ENCODE measurements around the gene SETDB2.

Gene SETDB2

DNA sequence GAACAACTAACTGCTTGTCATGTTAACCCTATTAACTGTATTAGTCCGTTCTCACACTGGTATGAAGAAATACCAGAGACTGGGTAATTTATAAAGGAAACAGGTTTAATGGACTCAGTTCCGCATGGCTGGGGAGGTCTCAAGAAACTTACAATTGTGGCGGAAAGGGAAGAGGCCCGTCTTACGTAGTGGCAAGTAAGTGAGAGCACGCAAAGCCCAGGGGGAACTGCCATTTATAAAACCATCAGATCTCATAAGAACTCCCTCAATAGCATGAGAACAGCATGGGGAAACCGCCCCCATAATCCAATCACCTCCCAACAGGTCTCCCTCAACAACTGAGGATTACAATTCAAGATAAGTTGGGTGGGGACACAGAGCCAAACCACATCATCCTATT lies 86.4 kb downstream of the SETDB2 start:
- DNase-seq (ENCODE audit: low spot score in 2 of 2): no peak
- Mint-ChIP-seq H3K9me3 (no peaks in the 10 kb centered on the region), H3K4me1 (no peaks in the 10 kb centered on the region), H3K4me3 (no peak overlapping the region), H3K27ac (peak overlapping the region; percentile 60), H3K36me3 (peaks cover 53% of the 10 kb centered on the region)
- no peak for ATAC-seq

DNA sequence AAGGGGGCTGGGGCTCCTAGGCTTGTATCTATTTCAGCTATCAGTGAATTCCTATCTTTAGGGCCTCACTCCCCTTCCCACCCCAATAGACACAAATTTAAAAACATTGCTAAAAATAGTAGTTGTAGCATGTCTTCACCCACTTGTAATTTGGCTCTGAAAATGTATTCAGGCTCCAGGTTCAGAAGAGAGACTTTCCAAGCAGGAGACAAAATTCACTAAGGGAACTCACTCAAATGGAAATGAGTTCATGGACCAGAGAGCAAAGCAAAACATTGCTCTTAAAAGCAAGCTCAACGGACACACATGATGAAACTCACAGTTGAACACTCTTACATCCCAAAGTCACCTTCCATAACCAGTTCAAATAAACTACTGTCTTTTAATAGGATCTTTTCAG lies 88.5 kb downstream of the SETDB2 start:
- ATAC-seq (no peak), DNase-seq (ENCODE audit: low spot score in 2 of 2) (no peak)
- Mint-ChIP-seq H3K9me3 (no peaks in the 10 kb centered on the region), H3K36me3 (peaks cover 32% of the 10 kb centered on the region), H3K4me1 (no peaks in the 10 kb centered on the region), H3K27ac (no peak overlapping the region), H3K4me3 (no peak overlapping the region)

DNA sequence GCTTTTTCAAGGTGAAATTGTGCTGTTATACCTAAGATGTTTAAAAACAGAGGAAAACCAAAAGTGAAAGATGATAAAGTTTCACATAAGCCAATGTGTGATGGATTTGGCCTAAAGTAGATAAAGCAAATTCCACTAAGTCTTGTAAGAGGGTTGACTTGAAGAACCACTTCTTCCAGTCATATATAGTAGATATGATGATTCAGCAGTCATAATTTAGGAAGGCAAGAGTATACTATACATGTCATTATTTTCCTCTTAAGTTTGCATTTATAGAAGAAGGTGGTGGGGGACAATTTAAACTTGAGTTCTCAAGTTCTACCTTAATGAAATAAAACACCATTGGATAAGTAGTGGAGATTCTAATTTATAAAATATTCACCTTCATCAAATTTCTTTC lies 88.9 kb downstream of the SETDB2 start:
- H3K36me3 Mint-ChIP-seq: peaks cover 28% of the 10 kb centered on the region
- ATAC-seq: no peak
- no peaks in the 10 kb centered on the region for H3K4me1 Mint-ChIP-seq
- H3K27ac Mint-ChIP-seq: no peak overlapping the region
- no peak overlapping the region for H3K4me3 Mint-ChIP-seq
- DNase-seq (ENCODE audit: low spot score in 2 of 2): no peak
- H3K9me3 Mint-ChIP-seq: no peaks in the 10 kb centered on the region

DNA sequence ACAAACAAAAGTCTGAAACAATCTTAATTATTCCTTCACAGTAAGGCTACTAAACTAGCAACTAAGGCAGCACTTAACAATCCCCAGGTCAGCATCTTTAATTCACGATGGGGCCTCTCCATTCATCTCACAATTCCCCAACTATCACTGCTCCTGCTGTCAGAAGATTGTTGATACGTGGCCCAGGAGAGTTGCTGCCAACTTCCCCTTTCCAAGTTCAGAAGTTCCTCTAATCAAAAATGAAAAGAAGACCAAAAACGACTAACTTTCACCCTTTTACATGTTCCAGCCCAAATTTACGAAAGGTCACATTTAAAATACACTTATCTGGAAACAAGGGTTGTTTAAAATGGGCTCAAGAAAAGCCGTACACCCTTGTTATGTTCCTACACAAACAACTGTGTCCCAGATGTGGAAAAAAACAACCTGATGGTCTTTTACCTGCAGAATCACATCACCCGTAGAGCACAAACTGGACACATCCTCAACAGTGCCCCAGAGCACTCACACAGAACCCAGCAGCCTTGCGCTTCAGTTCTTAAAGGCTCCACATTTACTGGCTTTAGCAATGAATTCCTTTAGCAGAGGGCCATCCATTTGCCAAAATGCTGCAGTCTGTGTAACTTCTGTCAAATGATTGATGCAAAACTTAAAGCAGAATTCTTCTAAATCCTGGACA lies 89.7 kb downstream of the SETDB2 start:
- Mint-ChIP-seq H3K9me3 (no peaks in the 10 kb centered on the region), H3K4me1 (no peaks in the 10 kb centered on the region), H3K36me3 (peaks cover 23% of the 10 kb centered on the region), H3K27ac (peak overlapping the region; percentile 20), H3K4me3 (no peak overlapping the region)
- no peak for DNase-seq (ENCODE audit: low spot score in 2 of 2)
- ATAC-seq: no peak

DNA sequence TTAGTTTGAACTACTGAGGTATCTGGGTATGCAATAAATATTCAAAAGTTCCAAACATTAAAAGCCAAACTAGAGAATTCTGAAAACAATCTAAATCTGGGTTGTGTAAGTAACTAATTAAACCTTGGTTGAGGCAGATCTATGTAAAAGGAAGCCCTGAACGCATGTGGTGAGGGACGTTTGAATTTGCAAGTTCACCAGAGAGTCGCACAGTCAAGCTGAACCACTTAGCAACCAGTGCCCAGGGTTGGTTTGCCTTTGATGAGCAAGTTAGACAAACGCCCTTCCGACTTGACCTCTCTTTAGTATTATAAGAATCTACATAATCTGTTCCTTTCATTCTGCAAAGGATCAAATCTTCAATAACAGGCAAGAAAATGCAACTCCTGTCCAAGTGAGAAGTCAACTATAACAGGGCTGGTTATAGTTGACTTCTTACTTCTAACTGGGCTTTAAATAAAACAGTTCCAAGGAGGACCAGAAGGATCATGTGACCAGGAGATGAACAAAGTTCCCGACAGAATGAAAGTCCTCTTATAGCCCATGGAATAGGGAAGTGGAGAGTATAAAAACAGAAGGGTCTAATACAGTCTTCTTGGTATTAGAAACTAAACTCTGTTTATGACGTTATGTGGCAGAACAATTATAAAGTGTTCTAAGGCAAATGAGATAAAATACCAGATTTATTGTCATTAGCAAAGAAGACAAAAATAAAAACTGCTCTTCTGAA lies 92.2 kb downstream of the SETDB2 start:
- H3K4me3 Mint-ChIP-seq: no peak overlapping the region
- no peaks in the 10 kb centered on the region for H3K4me1 Mint-ChIP-seq
- peaks cover 33% of the 10 kb centered on the region for H3K36me3 Mint-ChIP-seq
- ATAC-seq: no peak
- H3K27ac Mint-ChIP-seq: no peak overlapping the region
- DNase-seq (ENCODE audit: low spot score in 2 of 2): no peak
- H3K9me3 Mint-ChIP-seq: no peaks in the 10 kb centered on the region

DNA sequence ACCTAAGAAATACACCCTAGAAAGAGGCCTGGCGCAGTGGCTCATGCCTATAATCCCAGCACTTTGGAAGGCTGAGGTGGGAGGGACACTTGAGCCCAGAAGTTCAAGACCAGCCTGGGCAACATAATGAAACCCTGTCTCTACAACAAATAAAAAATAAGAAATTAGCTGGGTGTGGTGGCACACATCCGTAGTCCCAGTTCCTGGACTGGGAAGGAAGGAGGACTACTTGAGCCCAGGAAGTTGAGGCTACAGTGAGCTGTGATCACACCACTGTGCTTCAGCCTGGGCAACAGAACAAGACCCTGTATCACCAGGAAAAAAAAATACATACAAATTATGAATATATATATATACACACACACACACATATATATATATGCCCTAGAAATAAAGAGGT lies 94.3 kb downstream of the SETDB2 start:
- no peak overlapping the region for H3K4me3 Mint-ChIP-seq
- DNase-seq (ENCODE audit: low spot score in 2 of 2) (no peak), ATAC-seq (no peak)
- H3K4me1 Mint-ChIP-seq: no peaks in the 10 kb centered on the region
- H3K27ac Mint-ChIP-seq: peak overlapping the region; percentile 52
- H3K9me3 Mint-ChIP-seq: no peaks in the 10 kb centered on the region
- peaks cover 46% of the 10 kb centered on the region for H3K36me3 Mint-ChIP-seq

DNA sequence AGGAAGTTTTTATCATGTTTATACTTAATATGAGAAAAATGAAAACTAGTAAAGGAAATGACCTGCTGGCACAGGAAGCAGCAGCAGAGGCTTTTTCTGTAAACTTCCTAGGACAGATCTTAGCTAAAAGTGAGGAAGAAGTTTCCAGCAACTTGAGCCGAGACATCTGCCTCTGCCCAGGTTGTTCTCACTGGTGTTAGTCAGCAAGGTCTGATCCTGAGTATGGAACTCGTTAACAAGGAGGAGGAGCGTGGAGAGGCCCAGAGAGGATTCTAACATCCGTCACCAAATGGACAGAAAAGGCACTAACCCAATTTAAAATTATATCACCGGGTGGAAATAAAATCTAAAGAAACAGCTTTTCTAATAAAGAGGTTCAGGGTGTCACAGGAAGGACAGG lies 95.2 kb downstream of the SETDB2 start:
- DNase-seq (ENCODE audit: low spot score in 2 of 2): no peak
- no peak for ATAC-seq
- peaks cover 46% of the 10 kb centered on the region for H3K36me3 Mint-ChIP-seq
- no peak overlapping the region for H3K27ac Mint-ChIP-seq
- H3K4me3 Mint-ChIP-seq: no peak overlapping the region
- no peaks in the 10 kb centered on the region for H3K4me1 Mint-ChIP-seq
- no peaks in the 10 kb centered on the region for H3K9me3 Mint-ChIP-seq

DNA sequence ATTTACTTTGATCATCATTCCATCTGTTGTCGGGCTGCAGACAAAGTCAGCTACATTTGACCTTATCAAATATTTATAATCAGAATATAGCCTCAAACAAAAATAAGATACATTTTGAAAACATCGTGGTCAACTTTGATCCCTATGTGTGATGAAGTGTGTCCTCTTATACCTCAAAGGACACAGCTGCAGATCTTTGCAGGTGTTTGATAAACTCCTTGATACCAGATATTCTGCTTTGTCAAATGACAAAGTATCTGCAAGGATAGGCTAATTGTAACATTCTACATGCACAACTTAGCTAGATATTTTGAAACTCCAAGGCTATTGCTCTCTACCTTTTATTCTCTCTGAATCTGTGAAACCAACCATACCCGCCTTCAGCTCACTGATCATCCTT lies 95.7 kb downstream of the SETDB2 start:
- ATAC-seq (no peak), DNase-seq (ENCODE audit: low spot score in 2 of 2) (no peak)
- H3K4me1 Mint-ChIP-seq: no peaks in the 10 kb centered on the region
- H3K9me3 Mint-ChIP-seq: no peaks in the 10 kb centered on the region
- H3K36me3 Mint-ChIP-seq: peaks cover 51% of the 10 kb centered on the region
- no peak overlapping the region for H3K27ac Mint-ChIP-seq
- no peak overlapping the region for H3K4me3 Mint-ChIP-seq

DNA sequence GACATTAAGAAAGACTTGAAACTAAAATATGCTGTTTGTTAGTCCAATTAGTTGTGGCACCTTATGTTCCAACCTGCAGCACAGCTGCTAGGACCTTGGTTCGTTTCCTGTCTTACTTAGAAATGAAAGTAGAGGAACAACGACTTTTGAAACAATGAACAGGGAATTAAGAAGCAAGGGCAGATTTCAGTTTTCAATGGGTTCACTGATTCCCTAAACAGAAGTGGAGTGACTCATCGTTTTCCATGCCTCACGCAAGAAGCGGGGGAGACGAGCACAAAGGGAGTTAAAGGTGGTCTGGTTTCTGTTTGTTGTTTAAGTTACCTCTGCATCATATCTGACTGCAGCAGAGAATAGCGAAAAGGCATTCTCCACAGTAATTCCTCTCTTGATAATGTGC lies 96.5 kb downstream of the SETDB2 start:
- DNase-seq (ENCODE audit: low spot score in 2 of 2) (no peak), ATAC-seq (no peak)
- Mint-ChIP-seq H3K4me1 (no peaks in the 10 kb centered on the region), H3K9me3 (no peaks in the 10 kb centered on the region), H3K27ac (no peak overlapping the region), H3K4me3 (no peak overlapping the region), H3K36me3 (peaks cover 51% of the 10 kb centered on the region)

DNA sequence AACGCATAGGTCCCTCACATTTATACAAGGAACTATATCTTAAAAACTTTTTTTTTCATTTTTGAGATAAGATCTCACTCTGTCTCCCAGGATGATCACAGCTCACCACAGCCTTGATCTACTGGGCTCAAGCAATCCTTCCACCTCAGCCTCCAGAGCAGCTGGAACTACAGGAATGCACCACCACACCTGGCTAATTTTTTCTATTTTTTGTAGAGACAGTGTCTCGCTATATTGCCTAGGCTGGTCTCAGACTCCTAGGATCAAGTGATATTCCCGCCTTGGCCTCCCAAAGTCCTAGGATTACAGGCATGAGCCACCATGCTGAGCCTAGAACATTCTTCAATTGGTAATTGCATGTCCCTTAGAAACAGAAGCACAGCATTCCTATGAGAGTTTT lies 99.6 kb downstream of the SETDB2 start:
- no peak for ATAC-seq
- H3K4me3 Mint-ChIP-seq: no peak overlapping the region
- no peaks in the 10 kb centered on the region for H3K4me1 Mint-ChIP-seq
- DNase-seq (ENCODE audit: low spot score in 2 of 2): no peak
- H3K36me3 Mint-ChIP-seq: peaks cover 74% of the 10 kb centered on the region
- H3K9me3 Mint-ChIP-seq: no peaks in the 10 kb centered on the region
- no peak overlapping the region for H3K27ac Mint-ChIP-seq

All from stimulated activated effector memory CD8-positive, alpha-beta T cell treated with anti-CD3 and anti-CD28 coated beads, Interleukin-12 subunit alpha, Interleukin-12 subunit beta, amount 100 ng/mL, for 72 hours (primary cell).